IMR-90 (cell line): Measurements from ENCODE around the gene HDAC9. TPM values are rescaled to one million over a fixed set of nuclear protein-coding genes. Genes with fewer than 3 reads are reported as not detected.

Experiments used
- ATAC-seq: fragments of 200-7000 bp; cut with Tn5 transposase; 2 replicates; pipeline ENCODE4 v1.9.1; 2020; ENCODE audit warnings: low read depth, mild to moderate bottlenecking, moderate library complexity
- BruUV-seq: library from RNA; stranded (reverse); fragments of 400-500 nt; replicated peaks from 2 replicates; lab custom pipeline; 2021; lab: Mats Ljungman, UMichigan
- CTCF ChIA-PET: fragments of 300-600 bp; formaldehyde crosslinking; extraction: SDS; loops from one replicate; lab custom pipeline; 2021; ENCODE audit warnings: antibody characterized with exemption; lab: Yijun Ruan, JAX
- POLR2A ChIA-PET: fragments of 300-600 bp; sonication (Branson Sonifier 250); formaldehyde crosslinking; loops from one replicate; lab custom pipeline; 2022; ENCODE audit warnings: antibody characterized with exemption; ENCODE audit not compliant: unreplicated experiment; lab: Charles Lee
- DNase-seq: peaks from one replicate; pipeline ENCODE4 v3.0.0; 2013
- H2AFZ ChIP-seq: replicated peaks from 2 replicates; pipeline ENCODE3; 2013; ENCODE audit warnings: low read length, mild to moderate bottlenecking; ENCODE audit not compliant: poor library complexity
- H2AK5ac ChIP-seq: 2 replicates; pipeline ENCODE4 v1.6.1; 2013; ENCODE audit warnings: low read depth, low read length, inconsistent platforms
- H2AK9ac ChIP-seq: replicated peaks from 2 replicates; pipeline ENCODE3; 2013; ENCODE audit warnings: mild to moderate bottlenecking, low read depth, low read length, moderate library complexity; ENCODE audit not compliant: poor library complexity
- H2BK120ac ChIP-seq: 2 replicates; pipeline ENCODE4 v1.6.1; 2013; ENCODE audit warnings: low read depth, low read length, inconsistent platforms
- H2BK15ac ChIP-seq: 3 replicates; pipeline ENCODE4 v1.6.1; 2013; ENCODE audit warnings: low read depth, low read length, inconsistent platforms
- H2BK20ac ChIP-seq: 2 replicates; pipeline ENCODE4 v1.6.1; 2013; ENCODE audit warnings: low read depth, mild to moderate bottlenecking, inconsistent platforms, low read length, moderate library complexity
- H2BK5ac ChIP-seq: 2 replicates; pipeline ENCODE4 v1.6.1; 2013; ENCODE audit warnings: mild to moderate bottlenecking, low read depth, low read length, inconsistent platforms; ENCODE audit not compliant: poor library complexity, severe bottlenecking
- H3K14ac ChIP-seq: replicated peaks from 2 replicates; pipeline ENCODE4 v1.6.1; 2013; ENCODE audit warnings: low read depth, low read length, inconsistent platforms
- H3K18ac ChIP-seq: 2 replicates; pipeline ENCODE4 v1.6.1; 2013; ENCODE audit warnings: low read depth, low read length, control low read depth
- H3K23ac ChIP-seq: 2 replicates; pipeline ENCODE4 v1.6.1; 2013; ENCODE audit warnings: low read depth, low read length, inconsistent platforms
- H3K27ac ChIP-seq: 2 replicates; pipeline ENCODE4 v1.5.1; 2013; ENCODE audit warnings: mild to moderate bottlenecking, control low read depth, low read length; ENCODE audit not compliant: insufficient read depth
- H3K27me3 ChIP-seq: 2 replicates; pipeline ENCODE4 v1.6.1; 2013; ENCODE audit warnings: low read length; ENCODE audit not compliant: control insufficient read depth, insufficient read depth
- H3K36me3 ChIP-seq: 2 replicates; pipeline ENCODE4 v1.6.1; 2013; ENCODE audit warnings: low read length, mixed read lengths; ENCODE audit not compliant: control insufficient read depth, insufficient read depth
- H3K4ac ChIP-seq: 2 replicates; pipeline ENCODE4 v1.6.1; 2013; ENCODE audit warnings: low read depth, low read length, inconsistent platforms
- H3K4me1 ChIP-seq: 2 replicates; pipeline ENCODE4 v1.6.1; 2013; ENCODE audit warnings: low read length, mixed read lengths; ENCODE audit not compliant: control insufficient read depth, insufficient read depth
- H3K4me2 ChIP-seq: 2 replicates; pipeline ENCODE4 v1.6.1; 2013; ENCODE audit warnings: low read depth, mild to moderate bottlenecking, control low read depth, low read length, moderate library complexity
- H3K4me3 ChIP-seq: 2 replicates; pipeline ENCODE4 v1.5.1; 2013; ENCODE audit warnings: low read depth, mild to moderate bottlenecking, control low read depth, low read length, moderate library complexity; ENCODE audit not compliant: insufficient read depth
- H3K56ac ChIP-seq: 2 replicates; pipeline ENCODE4 v1.6.1; 2013; ENCODE audit warnings: low read length, inconsistent platforms; ENCODE audit not compliant: insufficient read depth; ENCODE audit errors: extremely low read depth
- H3K79me1 ChIP-seq, 2 experiments: 2 replicates each; pipeline ENCODE4 v1.6.1; 2013; ENCODE audit warnings: low read length in 2 of 2, inconsistent platforms in 1 of 2, low read depth in 1 of 2
- H3K9ac ChIP-seq: 2 replicates; pipeline ENCODE4 v1.6.1; 2013; ENCODE audit warnings: low read depth, low read length, control low read depth
- H3K9me1 ChIP-seq: 2 replicates; pipeline ENCODE4 v1.6.1; 2013; ENCODE audit warnings: low read length, inconsistent platforms; ENCODE audit not compliant: insufficient read depth
- H3K9me3 ChIP-seq: 2 replicates; pipeline ENCODE4 v1.6.1; 2013; ENCODE audit warnings: low read length; ENCODE audit not compliant: control insufficient read depth, insufficient read depth
- H4K20me1 ChIP-seq: 2 replicates; pipeline ENCODE4 v1.6.1; 2013; ENCODE audit warnings: low read length, inconsistent platforms; ENCODE audit not compliant: insufficient read depth
- H4K5ac ChIP-seq: 2 replicates; pipeline ENCODE4 v1.6.1; 2013; ENCODE audit warnings: mild to moderate bottlenecking, low read depth, low read length, control low read depth
- H4K8ac ChIP-seq, 2 experiments: 2 replicates each; pipeline ENCODE4 v1.6.1; 2013; ENCODE audit warnings: low read depth in 2 of 2, low read length in 2 of 2, control low read depth in 1 of 2, inconsistent platforms in 1 of 2
- H4K91ac ChIP-seq: 2 replicates; pipeline ENCODE4 v1.6.1; 2013; ENCODE audit warnings: low read depth, low read length, inconsistent platforms; ENCODE audit not compliant: insufficient read depth
- BHLHE40 ChIP-seq: fragments of 150-350 bp; IDR thresholded peaks from 2 replicates; pipeline ENCODE4 v1.6.1; 2016; ENCODE audit warnings: mild to moderate bottlenecking, low read depth, low read length
- MAZ ChIP-seq: IDR thresholded peaks from 2 replicates; pipeline ENCODE4 v1.6.1; 2012; ENCODE audit warnings: low read depth, mild to moderate bottlenecking, low read length, improper control_type of control experiment, moderate library complexity, borderline replicate concordance
- MXI1 ChIP-seq: IDR thresholded peaks from 2 replicates; pipeline ENCODE4 v1.6.1; 2012; ENCODE audit warnings: low read depth, mild to moderate bottlenecking, low read length, moderate library complexity, borderline replicate concordance
- POLR2A ChIP-seq: IDR thresholded peaks from 2 replicates; pipeline ENCODE4 v1.6.1; 2012; ENCODE audit warnings: mild to moderate bottlenecking, low read depth, low read length
- RCOR1 ChIP-seq: IDR thresholded peaks from 2 replicates; pipeline ENCODE4 v1.6.1; 2012; ENCODE audit warnings: mild to moderate bottlenecking, low read length, improper control_type of control experiment; ENCODE audit not compliant: insufficient replicate concordance
- RFX5 ChIP-seq: IDR thresholded peaks from 2 replicates; pipeline ENCODE4 v1.8.0; 2012; ENCODE audit warnings: low read depth, mild to moderate bottlenecking, low read length, moderate library complexity
- SMC3 ChIP-seq: fragments of 150-350 bp; IDR thresholded peaks from 2 replicates; pipeline ENCODE4 v1.6.1; 2016; ENCODE audit warnings: low read depth, mild to moderate bottlenecking, antibody characterized with exemption, low read length, moderate library complexity
- WGBS, 2 experiments: methylation state at CpG; one replicate each; pipeline versions ENCODE4 v1.1.5 to v1.1.7; 2013; ENCODE audit warnings: missing lambda C conversion rate in 2 of 2; ENCODE audit not compliant: insufficient read length in 1 of 2; ENCODE audit errors: extremely low coverage in 2 of 2; 5-methylcytosine and 5-hydroxymethylcytosine counted together
- dilution Hi-C: fragments of 300-500 bp; cut with HindIII; formaldehyde crosslinking; loops from one replicate; pipeline ENCODE4 v1.14.3; 2018; ENCODE audit warnings: low sequenced_read_pairs; ENCODE audit not compliant: unreplicated experiment
- in situ Hi-C: fragments of 300-500 bp; cut with MboI; formaldehyde crosslinking; loops from 3 replicates; pipeline ENCODE4 v1.14.3; 2019; ENCODE audit warnings: low sequenced_read_pairs, inconsistent platforms, mixed read lengths
- intact Hi-C: fragments of 100-400 bp; cut with micrococcal nuclease; formaldehyde crosslinking; loops from 2 replicates; pipeline ENCODE4 v1.10.0; 2022
- polyA plus RNA-seq, 3 experiments: library from polyadenylated mRNA; depleted of rRNA; stranded (reverse); fragments of >200 nt; gene quantifications; 2 replicates each; pipeline ENCODE4 v1.2.3, GENCODE V29; 2012; ENCODE audit warnings: low replicate concordance in 1 of 3
- total RNA-seq: library from RNA; depleted of rRNA; stranded (reverse); fragments of >200 nt; gene quantifications from 2 replicates; pipeline ENCODE4 v1.2.3, GENCODE V29; 2012

HDAC9 gene
- total and polyA plus RNA-seq, 2 of the 4 experiments (the other 2 are of a cell fraction): 4.3 to 24.7 TPM

DNA sequence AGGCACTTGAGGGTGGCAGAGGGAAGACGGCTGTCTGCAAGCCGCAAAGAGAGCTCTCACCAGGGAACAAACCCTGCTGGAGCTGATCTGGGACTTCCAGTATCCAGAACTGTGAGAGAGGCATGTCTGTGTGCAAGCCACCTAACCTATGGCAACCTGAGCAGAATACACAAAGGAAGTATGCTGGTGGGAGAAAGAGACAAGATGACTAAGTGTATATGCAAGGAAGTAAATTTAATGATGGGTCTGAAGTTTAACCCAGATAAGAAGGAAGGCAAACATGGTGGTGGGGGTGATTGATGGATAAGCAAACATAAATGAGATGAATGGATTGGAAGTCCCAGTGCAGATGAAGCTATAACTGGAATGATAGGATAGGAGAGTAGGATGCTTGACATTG, 328.6 kb downstream of the HDAC9 start:
- CTCF ChIA-PET: no interaction called here
- Histone ChIP-seq H3K4me3 (no peak overlapping the region), H3K4me2 (no peak overlapping the region), H3K23ac (no peak overlapping the region), H3K27ac (no peak overlapping the region), H3K4me1 (no peaks in the 10 kb centered on the region), H3K27me3 (no peaks in the 10 kb centered on the region), H2AK5ac (no peak overlapping the region), H4K5ac (no peak overlapping the region), H3K36me3 (no peaks in the 10 kb centered on the region), H3K18ac (no peak overlapping the region), H3K14ac (no peak overlapping the region), H3K9me1 (no peaks in the 10 kb centered on the region), H2BK5ac (no peak overlapping the region), H3K79me1 (no peaks in the 10 kb centered on the region), H4K91ac (no peak overlapping the region), H3K4ac (no peak overlapping the region), H2AK9ac (no peak overlapping the region), H2AFZ (no peak overlapping the region), H3K9me3 (no peaks in the 10 kb centered on the region), H2BK20ac (no peak overlapping the region), H3K56ac (no peak overlapping the region), H3K9ac (no peak overlapping the region), H2BK15ac (no peak overlapping the region), H2BK120ac (no peak overlapping the region), H4K8ac (no peak overlapping the region), H4K20me1 (no peaks in the 10 kb centered on the region)
- POLR2A ChIA-PET: no interaction called here
- BruUV-seq: no TSS peak
- WGBS, 2 experiments: 100% methylated on average over 2 of the region's 2 CpGs; no CpG with 5 or more reads in 1 of the 2 experiments
- intact Hi-C loops (no loop called here), dilution Hi-C loops (no loop called here), in situ Hi-C loops (no loop called here)
- DNase-seq: no peak
- no peak for TF ChIP-seq SMC3
- TF ChIP-seq MXI1: no peak
- no peak for TF ChIP-seq MAZ
- no peak for TF ChIP-seq RCOR1
- TF ChIP-seq POLR2A: no peak
- no peak for TF ChIP-seq RFX5
- TF ChIP-seq BHLHE40: no peak
- ATAC-seq: no peak
